ENCODE results near the gene HEYL. TPM values are rescaled to one million over a fixed set of nuclear protein-coding genes. Genes with fewer than 3 reads are reported as not detected.

Gene HEYL
- total and polyA plus RNA-seq, 5 donors: 22.6 to 50.5 (median 32.3) TPM

- WGBS: 49% methylated on average over 3 of the region's 3 CpGs
- no peaks in the 10 kb centered on the region for H3K9me3 ChIP-seq (ENCODE audit: control insufficient read depth, low read length)
- H3K4me1 ChIP-seq (ENCODE audit: control insufficient read depth, insufficient read depth, low read length): peaks cover 2% of the 10 kb centered on the region
- H3K27ac ChIP-seq (ENCODE audit: low read length): no peak overlapping the region
- peak; percentile 56 to 58 for ATAC-seq
- intact Hi-C loops (cut with DNase I): loop anchor here in 1 of 4 donors (10.0 kb wide), 1 partner anchor 47 kb away; no protein-coding TSS in a partner anchor
- no peak overlapping the region for H3K4me3 ChIP-seq (ENCODE audit: low read length)
- H3K27me3 ChIP-seq (ENCODE audit: control insufficient read depth, insufficient read depth): no peaks in the 10 kb centered on the region
- DNase-seq: peak; percentile 39 to 85 (median 80)
These were observed 28.7 kb upstream of the HEYL start for GRCh38 chr1:39668111-39668510.

- Histone ChIP-seq H3K9me3 (ENCODE audit: control insufficient read depth, low read length) (no peaks in the 10 kb centered on the region), H3K4me1 (ENCODE audit: control insufficient read depth, insufficient read depth, low read length) (peaks cover 2% of the 10 kb centered on the region), H3K27me3 (ENCODE audit: control insufficient read depth, insufficient read depth) (no peaks in the 10 kb centered on the region), H3K4me3 (ENCODE audit: low read length) (no peak overlapping the region), H3K27ac (ENCODE audit: low read length) (no peak overlapping the region)
- intact Hi-C loops (cut with DNase I): loop anchor here in 1 of 4 donors (10.0 kb wide), 1 partner anchor 48 kb away; no protein-coding TSS in a partner anchor
- ATAC-seq (no peak), DNase-seq (no peak)
- WGBS: 89% methylated on average over 3 of the region's 3 CpGs
These were observed 27.3 kb upstream of the HEYL start for GRCh38 chr1:39666772-39667171.

- WGBS: 82% methylated on average over 8 of the region's 8 CpGs
- H3K4me1 ChIP-seq (ENCODE audit: control insufficient read depth, insufficient read depth, low read length): no peaks in the 10 kb centered on the region
- DNase-seq (no peak), ATAC-seq (no peak)
- intact Hi-C loops (cut with DNase I): loop anchor here in 1 of 4 donors (10.0 kb wide), 1 partner anchor 51 kb away; no protein-coding TSS in a partner anchor
- no peak overlapping the region for H3K27ac ChIP-seq (ENCODE audit: low read length)
- no peaks in the 10 kb centered on the region for H3K27me3 ChIP-seq (ENCODE audit: control insufficient read depth, insufficient read depth)
- no peak overlapping the region for H3K4me3 ChIP-seq (ENCODE audit: low read length)
- no peaks in the 10 kb centered on the region for H3K9me3 ChIP-seq (ENCODE audit: control insufficient read depth, low read length)
These were observed 24.1 kb upstream of the HEYL start for GRCh38 chr1:39663559-39663958.

GRCh38 chr1:39662861-39663260 lies 23.4 kb upstream of the HEYL start:
- no peaks in the 10 kb centered on the region for H3K9me3 ChIP-seq (ENCODE audit: control insufficient read depth, low read length)
- no peak for DNase-seq
- no peak for ATAC-seq
- 81% methylated on average over 1 of the region's 1 CpG for whole genome bisulfite sequencing
- intact Hi-C loops (cut with DNase I): loop anchor here in 1 of 4 donors (10.0 kb wide), 1 partner anchor 52 kb away; no protein-coding TSS in a partner anchor
- no peak overlapping the region for H3K4me3 ChIP-seq (ENCODE audit: low read length)
- H3K4me1 ChIP-seq (ENCODE audit: control insufficient read depth, insufficient read depth, low read length): no peaks in the 10 kb centered on the region
- no peaks in the 10 kb centered on the region for H3K27me3 ChIP-seq (ENCODE audit: control insufficient read depth, insufficient read depth)
- no peak overlapping the region for H3K27ac ChIP-seq (ENCODE audit: low read length)

- ATAC-seq: no peak
These were observed 20.1 kb upstream of the HEYL start for GRCh38 chr1:39659538-39659937.

GRCh38 chr1:39659110-39659509 lies 19.7 kb upstream of the HEYL start:
- H3K4me1 ChIP-seq (ENCODE audit: control insufficient read depth, insufficient read depth, low read length): peaks cover 3% of the 10 kb centered on the region
- no peak overlapping the region for H3K27ac ChIP-seq (ENCODE audit: low read length)
- H3K4me3 ChIP-seq (ENCODE audit: low read length): no peak overlapping the region
- H3K27me3 ChIP-seq (ENCODE audit: control insufficient read depth, insufficient read depth): no peaks in the 10 kb centered on the region
- ATAC-seq (no peak), DNase-seq (no peak)
- no peaks in the 10 kb centered on the region for H3K9me3 ChIP-seq (ENCODE audit: control insufficient read depth, low read length)
- WGBS: 94% methylated on average over 12 of the region's 12 CpGs
- intact Hi-C loops (cut with DNase I): no loop called here

More at GRCh38 chr1:39659538-39659937, 20.1 kb upstream of the HEYL start:
- 87% methylated on average over 5 of the region's 5 CpGs for WGBS
- H3K27me3 ChIP-seq (ENCODE audit: control insufficient read depth, insufficient read depth): no peaks in the 10 kb centered on the region
- H3K9me3 ChIP-seq (ENCODE audit: control insufficient read depth, low read length): no peaks in the 10 kb centered on the region
- H3K27ac ChIP-seq (ENCODE audit: low read length): no peak overlapping the region
- DNase-seq: no peak
- H3K4me1 ChIP-seq (ENCODE audit: control insufficient read depth, insufficient read depth, low read length): peaks cover 3% of the 10 kb centered on the region
- H3K4me3 ChIP-seq (ENCODE audit: low read length): no peak overlapping the region
- intact Hi-C loops (cut with DNase I): no loop called here

GRCh38 chr1:39657923-39658485 lies 18.6 kb upstream of the HEYL start:
- peak; percentile 75 to 90 (median 83) for DNase-seq
- no peak overlapping the region for H3K4me3 ChIP-seq (ENCODE audit: low read length)
- intact Hi-C loops (cut with DNase I): no loop called here
- no peak overlapping the region for H3K27ac ChIP-seq (ENCODE audit: low read length)
- H3K4me1 ChIP-seq (ENCODE audit: control insufficient read depth, insufficient read depth, low read length): peaks cover 5% of the 10 kb centered on the region
- no peaks in the 10 kb centered on the region for H3K27me3 ChIP-seq (ENCODE audit: control insufficient read depth, insufficient read depth)
- peak; percentile 17 to 53 for ATAC-seq
- H3K9me3 ChIP-seq (ENCODE audit: control insufficient read depth, low read length): no peaks in the 10 kb centered on the region
- WGBS: 25% methylated on average over 6 of the region's 6 CpGs

GRCh38 chr1:39657402-39657801 lies 18.0 kb upstream of the HEYL start:
- Histone ChIP-seq H3K27ac (ENCODE audit: low read length) (no peak overlapping the region), H3K4me1 (ENCODE audit: control insufficient read depth, insufficient read depth, low read length) (peaks cover 5% of the 10 kb centered on the region), H3K4me3 (ENCODE audit: low read length) (no peak overlapping the region), H3K9me3 (ENCODE audit: control insufficient read depth, low read length) (no peaks in the 10 kb centered on the region), H3K27me3 (ENCODE audit: control insufficient read depth, insufficient read depth) (no peaks in the 10 kb centered on the region)
- WGBS: 86% methylated on average over 3 of the region's 3 CpGs
- no peak for DNase-seq
- intact Hi-C loops (cut with DNase I): no loop called here
- ATAC-seq: no peak

GRCh38 chr1:39656391-39656790 lies 16.9 kb upstream of the HEYL start:
- no peak for ATAC-seq
- 86% methylated on average over 2 of the region's 2 CpGs for WGBS
- intact Hi-C loops (cut with DNase I): no loop called here
- no peak overlapping the region for H3K4me3 ChIP-seq (ENCODE audit: low read length)
- H3K27ac ChIP-seq (ENCODE audit: low read length): no peak overlapping the region
- H3K27me3 ChIP-seq (ENCODE audit: control insufficient read depth, insufficient read depth): no peaks in the 10 kb centered on the region
- peaks cover 5% of the 10 kb centered on the region for H3K4me1 ChIP-seq (ENCODE audit: control insufficient read depth, insufficient read depth, low read length)
- H3K9me3 ChIP-seq (ENCODE audit: control insufficient read depth, low read length): no peaks in the 10 kb centered on the region
- no peak for DNase-seq

- Histone ChIP-seq H3K4me1 (ENCODE audit: control insufficient read depth, insufficient read depth, low read length) (peaks cover 5% of the 10 kb centered on the region), H3K27ac (ENCODE audit: low read length) (peak overlapping the region; percentile 42), H3K9me3 (ENCODE audit: control insufficient read depth, low read length) (no peaks in the 10 kb centered on the region), H3K4me3 (ENCODE audit: low read length) (no peak overlapping the region), H3K27me3 (ENCODE audit: control insufficient read depth, insufficient read depth) (no peaks in the 10 kb centered on the region)
- peak in 1 of 3 donors; percentile 67 for DNase-seq
- WGBS: 52% methylated on average over 5 of the region's 5 CpGs
- intact Hi-C loops (cut with DNase I): no loop called here
- ATAC-seq: peak; percentile 17 to 25
These were observed 16.3 kb upstream of the HEYL start for GRCh38 chr1:39655578-39656268.

GRCh38 chr1:39654291-39654690 lies 14.8 kb upstream of the HEYL start:
- intact Hi-C loops (cut with DNase I): loop anchor here in 3 of 4 donors (5.0 kb wide), 2 partner anchors 42 to 47 kb away; no protein-coding TSS in a partner anchor
- Histone ChIP-seq H3K27ac (ENCODE audit: low read length) (no peak overlapping the region), H3K4me3 (ENCODE audit: low read length) (no peak overlapping the region), H3K27me3 (ENCODE audit: control insufficient read depth, insufficient read depth) (no peaks in the 10 kb centered on the region), H3K9me3 (ENCODE audit: control insufficient read depth, low read length) (no peaks in the 10 kb centered on the region), H3K4me1 (ENCODE audit: control insufficient read depth, insufficient read depth, low read length) (peaks cover 5% of the 10 kb centered on the region)
- DNase-seq (no peak), ATAC-seq (no peak)
- 65% methylated on average over 7 of the region's 7 CpGs for WGBS
